Transverse colon (tissue), 4 donors: ENCODE results near the gene ADSL.

Source experiments
- EP300 ChIP-seq: sonication (generic); formaldehyde crosslinking; IDR thresholded peaks from one replicate; pipeline ENCODE4 v1.6.1; 2017; ENCODE audit warnings: antibody characterized with exemption, low read depth
- POLR2A ChIP-seq: fragments of 450-650 bp; IDR thresholded peaks from one replicate; pipeline ENCODE4 v1.6.1; 2016; ENCODE audit warnings: antibody characterized with exemption, mild to moderate bottlenecking, moderate library complexity
- POLR2AphosphoS5 ChIP-seq, 3 donors: sonication (generic); formaldehyde crosslinking; IDR thresholded peaks; one replicate each; pipeline ENCODE4 v1.6.1; 2016; ENCODE audit warnings: antibody characterized with exemption in 3 of 3
- TF ChIP-seq, protein P1 (sequence below), 5 experiments: fragments of 200-600 bp in 3 of 5; fragments of 450-650 bp in 2 of 5; sonication (generic) in 3 of 5; IDR thresholded peaks; 1 replicate in 2 of 5; 2 replicates in 3 of 5; pipeline ENCODE4 v1.5.1; 2016 to 2017; ENCODE audit warnings: antibody characterized with exemption in 5 of 5, inconsistent platforms in 3 of 5, mild to moderate bottlenecking in 2 of 5, moderate library complexity in 1 of 5

- TF ChIP-seq POLR2AphosphoS5 (IDR thresholded peaks at IDR 0.05) = no peak
- TF ChIP-seq, protein P1, sequence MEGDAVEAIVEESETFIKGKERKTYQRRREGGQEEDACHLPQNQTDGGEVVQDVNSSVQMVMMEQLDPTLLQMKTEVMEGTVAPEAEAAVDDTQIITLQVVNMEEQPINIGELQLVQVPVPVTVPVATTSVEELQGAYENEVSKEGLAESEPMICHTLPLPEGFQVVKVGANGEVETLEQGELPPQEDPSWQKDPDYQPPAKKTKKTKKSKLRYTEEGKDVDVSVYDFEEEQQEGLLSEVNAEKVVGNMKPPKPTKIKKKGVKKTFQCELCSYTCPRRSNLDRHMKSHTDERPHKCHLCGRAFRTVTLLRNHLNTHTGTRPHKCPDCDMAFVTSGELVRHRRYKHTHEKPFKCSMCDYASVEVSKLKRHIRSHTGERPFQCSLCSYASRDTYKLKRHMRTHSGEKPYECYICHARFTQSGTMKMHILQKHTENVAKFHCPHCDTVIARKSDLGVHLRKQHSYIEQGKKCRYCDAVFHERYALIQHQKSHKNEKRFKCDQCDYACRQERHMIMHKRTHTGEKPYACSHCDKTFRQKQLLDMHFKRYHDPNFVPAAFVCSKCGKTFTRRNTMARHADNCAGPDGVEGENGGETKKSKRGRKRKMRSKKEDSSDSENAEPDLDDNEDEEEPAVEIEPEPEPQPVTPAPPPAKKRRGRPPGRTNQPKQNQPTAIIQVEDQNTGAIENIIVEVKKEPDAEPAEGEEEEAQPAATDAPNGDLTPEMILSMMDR (IDR thresholded peaks at IDR 0.05) = no peak
- TF ChIP-seq POLR2A = no peak
- TF ChIP-seq EP300 = no peak
These were observed 75.6 kb downstream of the ADSL start for GRCh38 chr22:40421941-40422340.
